Measurements from ENCODE around the gene TFDP2. TPM values are rescaled to one million over a fixed set of nuclear protein-coding genes. Genes with fewer than 3 reads are reported as not detected.
"Not testable (repeated sequence)": the region's sequence is repeated elsewhere in the genome, so short reads cannot be mapped to it uniquely, and the experiment has no call there.

TFDP2 gene
- total and polyA plus RNA-seq, 7 donors = 5.5 to 46.9 (median 29.7) TPM

DNA sequence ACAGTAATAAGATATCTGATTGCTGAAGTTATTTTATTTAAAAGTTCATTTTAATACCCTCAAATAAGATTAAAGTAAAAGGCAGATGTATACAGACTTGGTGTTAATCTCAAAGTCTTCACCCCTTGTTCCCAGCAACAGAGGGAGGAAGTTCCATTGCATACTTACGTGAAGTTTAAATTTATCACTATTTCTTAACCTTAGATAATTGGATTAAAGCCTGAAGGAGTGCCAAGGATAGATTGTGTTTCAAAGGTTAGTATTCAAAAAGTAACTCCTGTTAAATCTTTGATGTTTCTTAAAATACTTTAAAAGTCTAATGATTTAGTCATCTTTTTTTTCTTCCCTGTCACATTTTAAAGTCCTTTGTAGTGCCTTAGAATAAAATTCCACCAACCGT is 233.6 kb downstream of the TFDP2 start:
- Histone ChIP-seq H3K4me3 (no peak overlapping the region), H3K27ac (no peak overlapping the region), H3K9me3 (no peaks in the 10 kb centered on the region), H3K36me3 (ENCODE audit: insufficient read depth in 1 of 2, low read depth in 1 of 2) (peaks cover 2 to 53% of the 10 kb centered on the region in 2 donors), H3K27me3 (ENCODE audit: insufficient read depth in 3 of 3, low read length in 2 of 3) (no peaks in the 10 kb centered on the region), H3K4me1 (no peaks in the 10 kb centered on the region)
- ATAC-seq (no peak), DNase-seq (no peak)
- intact Hi-C loops (cut with DNase I) = no loop called here
- no peak for TF ChIP-seq CTCF (IDR thresholded peaks at IDR 0.05)
- WGBS, 3 donors = 64 to 89% (median 74%) methylated on average over 2 of the region's 2 CpGs

DNA sequence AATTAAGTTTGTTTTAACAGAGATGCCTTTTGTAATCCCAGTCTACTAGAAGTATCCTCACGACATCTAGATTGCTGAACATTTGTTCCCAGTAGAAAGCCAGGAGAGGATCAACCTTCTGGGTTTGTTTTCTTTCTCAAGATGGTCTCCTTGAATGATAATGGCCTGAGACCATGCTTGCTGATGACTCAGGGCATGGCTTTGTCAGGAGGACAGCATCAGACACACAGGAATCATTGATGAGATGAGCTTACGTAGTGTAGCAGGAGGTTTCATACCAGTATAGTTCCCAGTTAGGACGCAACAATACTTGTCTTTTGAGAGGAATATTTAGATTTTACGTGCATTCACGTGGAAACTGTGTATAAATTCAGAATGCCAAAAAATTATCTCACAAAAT is 234.3 kb downstream of the TFDP2 start:
- H3K4me3 ChIP-seq = no peak overlapping the region
- no peaks in the 10 kb centered on the region for H3K4me1 ChIP-seq
- intact Hi-C loops (cut with DNase I) = no loop called here
- no peak overlapping the region for H3K27ac ChIP-seq
- WGBS, 3 donors = 94 to 97% (median 94%) methylated on average over 5 of the region's 5 CpGs
- TF ChIP-seq CTCF (IDR thresholded peaks at IDR 0.05) = no peak
- no peaks in the 10 kb centered on the region for H3K27me3 ChIP-seq (ENCODE audit: insufficient read depth in 3 of 3, low read length in 2 of 3)
- ATAC-seq (no peak), DNase-seq (no peak)
- no peaks in the 10 kb centered on the region for H3K9me3 ChIP-seq
- H3K36me3 ChIP-seq (ENCODE audit: insufficient read depth in 1 of 2, low read depth in 1 of 2) = peaks cover 2 to 51% of the 10 kb centered on the region in 2 donors

- ATAC-seq = no peak
- H3K27me3 ChIP-seq (ENCODE audit: insufficient read depth in 3 of 3, low read length in 2 of 3) = no peaks in the 10 kb centered on the region
- H3K4me3 ChIP-seq = no peak overlapping the region
- intact Hi-C loops (cut with DNase I) = loop anchor here in 1 of 2 donors (5.0 kb wide), 1 partner anchor 337 kb away; no protein-coding TSS in a partner anchor
- no peak for TF ChIP-seq CTCF (IDR thresholded peaks at IDR 0.05)
- no peaks in the 10 kb centered on the region for H3K4me1 ChIP-seq
- H3K27ac ChIP-seq = no peak overlapping the region
- WGBS, 3 donors = 85 to 89% (median 89%) methylated on average over 4 of the region's 4 CpGs
- H3K9me3 ChIP-seq = no peaks in the 10 kb centered on the region
- DNase-seq = no peak
- H3K36me3 ChIP-seq (ENCODE audit: insufficient read depth in 1 of 2, low read depth in 1 of 2) = peaks cover 2 to 54% of the 10 kb centered on the region in 2 donors
These were observed 235.0 kb downstream of the TFDP2 start for GRCh38 chr3:141914311-141914710.

DNA sequence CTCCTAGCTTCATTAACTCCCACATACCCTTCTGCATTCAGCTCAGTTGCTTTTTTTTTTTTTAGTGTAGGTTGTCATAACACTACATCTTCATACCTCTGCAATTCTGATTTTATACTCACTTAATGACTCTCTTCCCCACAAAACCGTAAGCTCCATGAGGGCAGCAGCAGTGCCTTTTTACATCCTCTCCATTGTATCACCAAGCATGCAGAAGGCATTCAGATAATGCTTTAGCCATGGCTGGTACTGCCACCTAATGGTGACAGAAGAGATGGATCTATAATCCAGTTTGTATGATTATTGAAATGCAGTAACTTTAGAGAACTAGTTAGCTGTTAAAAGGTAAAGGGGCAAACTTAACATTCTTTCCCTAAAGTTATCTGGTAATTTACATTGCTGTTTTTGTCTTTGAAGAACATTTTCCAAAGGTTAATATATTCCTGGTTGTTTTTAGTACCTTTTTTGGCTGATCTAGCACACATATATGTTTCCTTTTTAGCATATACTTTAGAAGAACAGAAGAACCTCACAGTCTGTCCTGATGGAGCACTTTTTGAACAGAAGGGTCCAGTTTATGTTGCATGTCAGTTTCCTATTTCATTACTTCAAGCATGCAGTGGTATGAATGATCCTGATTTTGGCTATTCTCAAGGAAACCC is 236.1 kb downstream of the TFDP2 start:
- DNase-seq = no peak
- Histone ChIP-seq H3K27ac (no peak overlapping the region), H3K9me3 (no peaks in the 10 kb centered on the region), H3K27me3 (ENCODE audit: insufficient read depth in 3 of 3, low read length in 2 of 3) (no peaks in the 10 kb centered on the region), H3K36me3 (ENCODE audit: insufficient read depth in 1 of 2, low read depth in 1 of 2) (peaks cover 2 to 64% of the 10 kb centered on the region in 2 donors), H3K4me1 (no peaks in the 10 kb centered on the region), H3K4me3 (no peak overlapping the region)
- ATAC-seq = peak; percentile 46 to 80 (median 70)
- TF ChIP-seq CTCF (IDR thresholded peaks at IDR 0.05) = peak; percentile 66
- WGBS, 3 donors = 41 to 48% (median 43%) methylated on average over 1 of the region's 1 CpG
- intact Hi-C loops (cut with DNase I) = loop anchor here in 1 of 2 donors (2.0 to 5.0 kb wide), 2 partner anchors 172 to 336 kb away; no protein-coding TSS in a partner anchor

DNA sequence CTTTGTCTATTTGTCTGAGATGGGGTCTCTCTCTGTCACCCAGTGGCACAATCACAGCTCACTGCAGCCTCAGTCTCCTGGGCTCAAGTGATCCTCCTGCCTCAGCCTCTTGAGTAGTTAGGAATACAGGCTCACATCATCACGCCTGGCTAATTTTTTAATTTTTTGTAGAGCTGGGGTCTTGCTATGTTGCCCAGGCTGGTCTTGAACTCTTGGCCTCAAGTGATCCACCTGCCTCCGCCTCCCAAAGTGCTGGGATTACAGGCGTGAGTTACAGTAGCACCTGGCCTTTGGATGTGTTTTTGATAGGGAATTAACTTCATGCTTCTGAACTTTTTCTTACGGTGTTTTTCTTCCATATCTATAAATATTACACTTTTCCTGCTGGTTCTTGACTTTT is 239.4 kb downstream of the TFDP2 start:
- not testable (repeated sequence) for DNase-seq; H3K4me3 ChIP-seq; H3K9me3 ChIP-seq; H3K27ac ChIP-seq; H3K27me3 ChIP-seq (ENCODE audit: insufficient read depth in 3 of 3, low read length in 2 of 3); H3K4me1 ChIP-seq; ATAC-seq
- intact Hi-C loops (cut with DNase I) = loop anchor here in 1 of 2 donors (5.0 kb wide), 1 partner anchor 333 kb away; no protein-coding TSS in a partner anchor
- peaks cover 2 to 74% of the 10 kb centered on the region in 2 donors for H3K36me3 ChIP-seq (ENCODE audit: insufficient read depth in 1 of 2, low read depth in 1 of 2)
- WGBS, 3 donors = 96% methylated on average over 4 of the region's 4 CpGs

Measured in psoas muscle (tissue), 8 donors.